MCF 10A (cell line): ENCODE results near the gene ITGB5. TPM values are rescaled to one million over a fixed set of nuclear protein-coding genes. Genes with fewer than 3 reads are reported as not detected.
A peak's percentile ranks its signal among the peaks of the same experiment; 100 is the strongest.

ENCODE experiments used
- BruUV-seq: library from RNA; stranded (reverse); fragments of 400-500 nt; replicated peaks from 2 replicates; lab custom pipeline; 2021; lab: Mats Ljungman, UMichigan
- CTCF ChIA-PET: fragments of 300-600 bp; sonication (Branson Sonifier 250); formaldehyde crosslinking; extraction: SDS; loops from one replicate; lab custom pipeline; 2021; ENCODE audit warnings: antibody characterized with exemption, inconsistent platforms; lab: Yijun Ruan, JAX
- POLR2A ChIA-PET: fragments of 300-600, 350-650 bp; sonication (Branson Sonifier 250); formaldehyde crosslinking; extraction: SDS; loops from one replicate; lab custom pipeline; 2020; ENCODE audit warnings: antibody characterized with exemption, inconsistent platforms; lab: Yijun Ruan, JAX
- DNase-seq: peaks from one replicate; pipeline ENCODE4 v3.0.0-alpha.2; 2018; ENCODE audit not compliant: unreplicated experiment
- H3K27ac Mint-ChIP-seq: one replicate; pipeline ENCODE4 v1.8.0; 2022; ENCODE audit warnings: mild to moderate bottlenecking, low read depth, mixed read lengths; ENCODE audit not compliant: unreplicated experiment
- H3K27me3 Mint-ChIP-seq: one replicate; pipeline ENCODE4 v1.8.0; 2022; ENCODE audit warnings: mixed read lengths; ENCODE audit not compliant: insufficient read depth, unreplicated experiment
- H3K36me3 Mint-ChIP-seq: one replicate; pipeline ENCODE4 v1.8.0; 2022; ENCODE audit warnings: mild to moderate bottlenecking, moderate library complexity, mixed read lengths; ENCODE audit not compliant: insufficient read depth, unreplicated experiment
- H3K4me1 Mint-ChIP-seq: one replicate; pipeline ENCODE4 v1.8.0; 2022; ENCODE audit warnings: mixed read lengths; ENCODE audit not compliant: insufficient read depth, unreplicated experiment
- H3K4me3 Mint-ChIP-seq: one replicate; pipeline ENCODE4 v1.8.0; 2022; ENCODE audit warnings: mild to moderate bottlenecking, moderate library complexity, mixed read lengths; ENCODE audit not compliant: unreplicated experiment
- H3K9me3 Mint-ChIP-seq: one replicate; pipeline ENCODE4 v1.8.0; 2022; ENCODE audit warnings: mixed read lengths; ENCODE audit not compliant: unreplicated experiment
- CTCF ChIP-seq: fragments of 200-600 bp; IDR thresholded peaks from one replicate; pipeline ENCODE4 v1.8.0; 2022; ENCODE audit warnings: antibody characterized with exemption, mild to moderate bottlenecking; ENCODE audit not compliant: unreplicated experiment
- intact Hi-C: fragments of 100-400 bp; cut with micrococcal nuclease; formaldehyde crosslinking; loops from 2 replicates; pipeline ENCODE4 v1.14.1; 2022
- total RNA-seq: library from RNA; stranded (reverse); gene quantifications from 2 replicates; pipeline ENCODE4 v1.2.3, GENCODE V29; 2022

ITGB5 gene
- total RNA-seq, 1 experiment from 2014 or later: 101 TPM

GRCh38 chr3:124890573-124891190 lies 3.5 kb upstream of the ITGB5 start:
- CTCF ChIA-PET: interaction anchor here (0.5 to 6.0 kb wide), 11 partner anchors 11 to 1201 kb away, joined by 3 to 55 read pairs (median 3); no protein-coding TSS in a partner anchor

DNA sequence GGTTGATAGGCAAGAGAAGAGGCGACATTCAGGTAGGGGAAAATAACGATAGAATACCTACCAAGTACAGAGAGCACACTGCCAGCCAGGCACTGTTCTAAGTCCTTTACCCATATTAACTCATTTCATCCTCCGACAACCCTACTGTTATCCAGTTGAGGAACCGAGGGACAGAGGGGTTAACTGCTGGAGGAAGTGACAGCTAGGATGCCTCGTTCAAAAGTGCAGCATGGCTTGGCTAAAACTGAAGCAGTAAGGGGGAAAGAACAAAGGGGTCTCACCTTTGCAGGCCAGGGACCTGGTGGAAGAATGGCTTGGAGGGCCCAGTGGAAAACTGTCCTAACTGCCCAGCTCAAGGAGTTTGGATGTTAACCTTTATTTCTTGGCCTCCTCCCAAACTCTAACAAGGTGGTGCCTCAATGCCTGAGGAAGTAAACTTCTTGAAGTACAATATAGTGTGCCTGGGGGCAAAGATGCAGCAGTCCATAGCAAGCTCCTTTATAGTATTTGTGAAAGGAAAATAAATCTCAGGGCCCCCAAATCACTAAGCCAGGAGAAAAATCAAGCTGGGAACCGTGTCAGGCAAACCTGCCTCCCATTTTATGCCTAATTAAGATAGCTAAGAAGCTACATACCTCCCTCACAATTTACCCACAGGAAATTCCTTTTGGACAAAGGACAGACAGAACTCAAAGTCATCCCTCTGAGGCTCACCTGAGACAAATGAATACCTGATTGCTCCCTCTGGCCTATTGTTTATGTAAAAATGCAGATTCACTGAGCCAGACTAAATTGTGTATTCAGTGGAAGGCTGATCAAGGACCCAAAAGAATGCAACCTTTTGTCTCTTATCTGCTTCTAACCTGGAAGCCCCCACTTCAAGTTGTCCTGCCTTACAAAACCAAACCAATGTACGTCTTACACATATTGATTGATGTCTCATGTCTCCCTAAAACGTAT lies 1.6 kb upstream of the ITGB5 start:
- no peaks in the 10 kb centered on the region for H3K36me3 Mint-ChIP-seq
- H3K4me1 Mint-ChIP-seq: peaks cover 18% of the 10 kb centered on the region
- H3K27ac Mint-ChIP-seq: no peak overlapping the region
- no peaks in the 10 kb centered on the region for H3K27me3 Mint-ChIP-seq
- ChIA-PET CTCF (interaction anchor here (0.5 to 6.0 kb wide), 5 partner anchors 13 to 244 kb away, joined by 3 to 55 read pairs (median 15); no protein-coding TSS in a partner anchor), POLR2A (interaction anchor here (0.6 to 2.0 kb wide), 5 partner anchors 54 to 111 kb away, joined by 3 to 9 read pairs (median 3); no protein-coding TSS in a partner anchor)
- H3K4me3 Mint-ChIP-seq: peak overlapping the region; percentile 75
- no TSS peak for BruUV-seq
- intact Hi-C loops: loop anchor here (5.0 kb wide), 1 partner anchor 126 kb away; no protein-coding TSS in a partner anchor
- no peaks in the 10 kb centered on the region for H3K9me3 Mint-ChIP-seq
- no peak for DNase-seq
- no peak for TF ChIP-seq CTCF

More at GRCh38 chr3:124890573-124891190, 3.5 kb upstream of the ITGB5 start:
- Mint-ChIP-seq H3K4me1 (peaks cover 3% of the 10 kb centered on the region), H3K27me3 (no peaks in the 10 kb centered on the region), H3K9me3 (no peaks in the 10 kb centered on the region), H3K36me3 (no peaks in the 10 kb centered on the region), H3K27ac (no peak overlapping the region), H3K4me3 (no peak overlapping the region)
- no peak for TF ChIP-seq CTCF
- intact Hi-C loops: no loop called here
- POLR2A ChIA-PET: interaction anchor here (1.1 to 2.0 kb wide), 2 partner anchors 12 to 46 kb away, joined by 5 to 7 read pairs; no protein-coding TSS in a partner anchor
- BruUV-seq: no TSS peak
- no peak for DNase-seq

- Mint-ChIP-seq H3K4me1 (peaks cover 22% of the 10 kb centered on the region), H3K27ac (no peak overlapping the region), H3K27me3 (no peaks in the 10 kb centered on the region)
These were observed 750 bp upstream of the ITGB5 start for GRCh38 chr3:124887932-124888298.

More at GRCh38 chr3:124887932-124888298, 750 bp upstream of the ITGB5 start:
- Mint-ChIP-seq H3K36me3 (no peaks in the 10 kb centered on the region), H3K4me3 (peak overlapping the region; percentile 75), H3K9me3 (no peaks in the 10 kb centered on the region)
- intact Hi-C loops: loop anchor here (1.0 to 5.0 kb wide), 4 partner anchors 53 to 126 kb away; no protein-coding TSS in a partner anchor
- DNase-seq: no peak
- TF ChIP-seq CTCF: no peak
- CTCF ChIA-PET: interaction anchor here (0.5 to 6.0 kb wide), 7 partner anchors 13 to 127 kb away, joined by 3 to 55 read pairs (median 4); no protein-coding TSS in a partner anchor
- BruUV-seq: no TSS peak
- POLR2A ChIA-PET: interaction anchor here (0.6 to 3.4 kb wide), 18 partner anchors 7 to 127 kb away, joined by 3 to 26 read pairs (median 5); no protein-coding TSS in a partner anchor
